IMR-90 (cell line): ENCODE results near the gene CASP2.

Source experiments
- BHLHE40 ChIP-seq: fragments of 150-350 bp; IDR thresholded peaks from 2 replicates; pipeline ENCODE4 v1.6.1; 2016; ENCODE audit warnings: mild to moderate bottlenecking, low read depth, low read length
- CHD1 ChIP-seq: IDR thresholded peaks from 2 replicates; pipeline ENCODE4 v1.6.1; 2012; ENCODE audit warnings: low read depth, low read length, improper control_type of control experiment
- FOS ChIP-seq: fragments of 150-350 bp; IDR thresholded peaks from 2 replicates; pipeline ENCODE4 v1.6.1; 2016; ENCODE audit warnings: low read depth, low read length
- MAFK ChIP-seq: IDR thresholded peaks from 2 replicates; pipeline ENCODE4 v1.6.1; 2012; ENCODE audit warnings: low read depth, low read length, improper control_type of control experiment
- MAZ ChIP-seq: IDR thresholded peaks from 2 replicates; pipeline ENCODE4 v1.6.1; 2012; ENCODE audit warnings: low read depth, mild to moderate bottlenecking, low read length, improper control_type of control experiment, moderate library complexity, borderline replicate concordance
- MXI1 ChIP-seq: IDR thresholded peaks from 2 replicates; pipeline ENCODE4 v1.6.1; 2012; ENCODE audit warnings: low read depth, mild to moderate bottlenecking, low read length, moderate library complexity, borderline replicate concordance
- POLR2A ChIP-seq: IDR thresholded peaks from 2 replicates; pipeline ENCODE4 v1.6.1; 2012; ENCODE audit warnings: mild to moderate bottlenecking, low read depth, low read length
- RAD21 ChIP-seq: IDR thresholded peaks from 2 replicates; pipeline ENCODE4 v1.6.1; 2012; ENCODE audit warnings: low read length, improper control_type of control experiment
- RCOR1 ChIP-seq: IDR thresholded peaks from 2 replicates; pipeline ENCODE4 v1.6.1; 2012; ENCODE audit warnings: mild to moderate bottlenecking, low read length, improper control_type of control experiment; ENCODE audit not compliant: insufficient replicate concordance
- RFX5 ChIP-seq: IDR thresholded peaks from 2 replicates; pipeline ENCODE4 v1.8.0; 2012; ENCODE audit warnings: low read depth, mild to moderate bottlenecking, low read length, moderate library complexity
- TF ChIP-seq, protein P1 (sequence below): conservative IDR thresholded peaks from 2 replicates; pipeline ENCODE4 v1.5.1; 2012; ENCODE audit warnings: mild to moderate bottlenecking, low read depth, low read length, improper control_type of control experiment
- TF ChIP-seq, protein P2 (sequence below): fragments of 150-350 bp; IDR thresholded peaks from 2 replicates; pipeline ENCODE4 v1.6.1; 2016; ENCODE audit warnings: low read depth, mild to moderate bottlenecking, low read length, moderate library complexity, borderline replicate concordance

DNA sequence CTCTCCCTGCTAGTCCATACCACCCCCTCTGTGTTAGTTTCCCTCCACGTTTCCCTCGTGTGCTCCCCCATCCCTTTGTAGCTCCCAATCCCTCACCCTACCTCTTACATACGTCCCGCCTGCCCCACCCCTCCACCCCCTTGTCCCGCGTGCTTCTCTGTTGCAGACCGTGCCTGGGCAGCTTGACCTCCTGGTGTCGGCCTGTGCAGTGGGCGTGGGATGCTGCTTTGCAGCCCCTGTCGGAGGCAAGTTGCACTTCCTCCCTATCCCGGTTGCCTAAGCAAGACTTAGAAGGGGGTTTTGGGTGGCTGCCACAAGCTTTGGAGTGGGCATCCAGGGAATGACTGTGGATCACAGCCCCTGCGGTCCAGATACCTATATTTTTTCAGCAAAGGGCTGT, 35.5 kb downstream of the CASP2 start:
- TF ChIP-seq, protein P1, sequence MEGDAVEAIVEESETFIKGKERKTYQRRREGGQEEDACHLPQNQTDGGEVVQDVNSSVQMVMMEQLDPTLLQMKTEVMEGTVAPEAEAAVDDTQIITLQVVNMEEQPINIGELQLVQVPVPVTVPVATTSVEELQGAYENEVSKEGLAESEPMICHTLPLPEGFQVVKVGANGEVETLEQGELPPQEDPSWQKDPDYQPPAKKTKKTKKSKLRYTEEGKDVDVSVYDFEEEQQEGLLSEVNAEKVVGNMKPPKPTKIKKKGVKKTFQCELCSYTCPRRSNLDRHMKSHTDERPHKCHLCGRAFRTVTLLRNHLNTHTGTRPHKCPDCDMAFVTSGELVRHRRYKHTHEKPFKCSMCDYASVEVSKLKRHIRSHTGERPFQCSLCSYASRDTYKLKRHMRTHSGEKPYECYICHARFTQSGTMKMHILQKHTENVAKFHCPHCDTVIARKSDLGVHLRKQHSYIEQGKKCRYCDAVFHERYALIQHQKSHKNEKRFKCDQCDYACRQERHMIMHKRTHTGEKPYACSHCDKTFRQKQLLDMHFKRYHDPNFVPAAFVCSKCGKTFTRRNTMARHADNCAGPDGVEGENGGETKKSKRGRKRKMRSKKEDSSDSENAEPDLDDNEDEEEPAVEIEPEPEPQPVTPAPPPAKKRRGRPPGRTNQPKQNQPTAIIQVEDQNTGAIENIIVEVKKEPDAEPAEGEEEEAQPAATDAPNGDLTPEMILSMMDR = no peak
- no peak for TF ChIP-seq POLR2A
- no peak for TF ChIP-seq RAD21
- no peak for TF ChIP-seq FOS
- no peak for TF ChIP-seq RFX5
- no peak for TF ChIP-seq BHLHE40
- no peak for TF ChIP-seq MAFK
- TF ChIP-seq, protein P2, sequence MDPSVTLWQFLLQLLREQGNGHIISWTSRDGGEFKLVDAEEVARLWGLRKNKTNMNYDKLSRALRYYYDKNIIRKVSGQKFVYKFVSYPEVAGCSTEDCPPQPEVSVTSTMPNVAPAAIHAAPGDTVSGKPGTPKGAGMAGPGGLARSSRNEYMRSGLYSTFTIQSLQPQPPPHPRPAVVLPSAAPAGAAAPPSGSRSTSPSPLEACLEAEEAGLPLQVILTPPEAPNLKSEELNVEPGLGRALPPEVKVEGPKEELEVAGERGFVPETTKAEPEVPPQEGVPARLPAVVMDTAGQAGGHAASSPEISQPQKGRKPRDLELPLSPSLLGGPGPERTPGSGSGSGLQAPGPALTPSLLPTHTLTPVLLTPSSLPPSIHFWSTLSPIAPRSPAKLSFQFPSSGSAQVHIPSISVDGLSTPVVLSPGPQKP = no peak
- no peak for TF ChIP-seq MAZ
- TF ChIP-seq MXI1 = no peak
- TF ChIP-seq CHD1 = no peak
- TF ChIP-seq RCOR1 = no peak
